H1 (cell line): ENCODE results near the gene F10. TPM values are rescaled to one million over a fixed set of nuclear protein-coding genes. Genes with fewer than 3 reads are reported as not detected.

Experiments used
- SP1 ChIP-seq: IDR thresholded peaks from 2 replicates; pipeline ENCODE4 v1.6.1; 2011; ENCODE audit warnings: low read depth, low read length
- TBP ChIP-seq: IDR thresholded peaks from 2 replicates; pipeline ENCODE4 v1.6.1; 2011; ENCODE audit warnings: low read depth, low read length, improper control_type of control experiment
- polyA plus RNA-seq, 7 experiments: library from polyadenylated mRNA; depleted of rRNA in 3 of 7; stranded (reverse) in 5 of 7; unstranded in 2 of 7; fragments of >200 nt in 5 of 7; fragments of 200-250 nt in 2 of 7; gene quantifications; 1 replicate in 5 of 7; 2 replicates in 1 of 7; 4 replicates in 1 of 7; pipeline versions ENCODE4 v1.2.1 to v1.2.3, GENCODE V29; 2011 to 2013; ENCODE audit warnings: missing spikeins in 2 of 7, mixed read lengths in 2 of 7
- total RNA-seq: library from RNA; stranded (reverse); fragmentation: NEBNext Ultra II Directional; extraction: Animal tissue kit (Norgen Biotek cat#: 25700); gene quantifications from 2 replicates; pipeline ENCODE4 v1.2.1, GENCODE V29; 2021

The F10 gene
- total and polyA plus RNA-seq, 2 of the 8 experiments (the other 6 are each of a cell fraction or from before 2014, with no cell fraction given) = 2.0 to 4.2 TPM

GRCh38 chr13:113184568-113185440, 62.2 kb downstream of the F10 start (continued):
- TF ChIP-seq SP1 (no peak), TBP (no peak)
